ENCODE data around the gene PRSS57.
"Not testable (repeated sequence)": the region's sequence is repeated elsewhere in the genome, so short reads cannot be mapped to it uniquely, and the experiment has no call there.

PRSS57 gene

GRCh38 chr19:674282-675151 is 20.7 kb downstream of the PRSS57 start:
- DNase-seq (ENCODE audit: low spot score), result no peak

DNA sequence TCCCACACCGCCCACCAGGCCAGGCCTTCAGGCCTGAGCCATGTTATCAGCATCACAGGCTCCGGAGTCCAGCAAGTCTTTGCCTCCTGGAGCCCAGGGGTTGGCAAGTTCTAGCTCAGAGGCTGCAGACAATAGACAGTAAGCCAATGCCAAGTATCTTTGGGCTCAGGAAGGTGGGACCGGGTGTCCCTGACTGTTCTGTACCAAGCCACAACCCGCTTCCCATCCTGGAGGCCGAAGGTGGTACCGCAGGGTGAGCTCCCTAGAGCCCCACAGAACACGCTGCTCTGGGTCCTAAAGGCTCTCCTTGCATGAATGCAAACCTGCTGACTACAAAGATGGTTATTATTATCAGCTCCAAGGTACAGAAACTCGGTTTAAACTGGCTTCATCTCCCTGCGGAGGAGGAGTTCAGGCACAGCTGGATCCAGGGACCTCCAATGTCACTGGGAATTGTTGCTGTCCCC is 24.6 kb downstream of the PRSS57 start:
- DNase-seq (ENCODE audit: low spot score), result no peak

GRCh38 chr19:668675-669434 is 26.4 kb downstream of the PRSS57 start:
- DNase-seq (ENCODE audit: low spot score), result not testable (repeated sequence)

GRCh38 chr19:666985-667573 is 28.2 kb downstream of the PRSS57 start:
- not testable (repeated sequence) for DNase-seq (ENCODE audit: low spot score)

- DNase-seq (ENCODE audit: low spot score), result peak; percentile 63
Measured at GRCh38 chr19:664913-665443, 30.3 kb downstream of the PRSS57 start.

DNA sequence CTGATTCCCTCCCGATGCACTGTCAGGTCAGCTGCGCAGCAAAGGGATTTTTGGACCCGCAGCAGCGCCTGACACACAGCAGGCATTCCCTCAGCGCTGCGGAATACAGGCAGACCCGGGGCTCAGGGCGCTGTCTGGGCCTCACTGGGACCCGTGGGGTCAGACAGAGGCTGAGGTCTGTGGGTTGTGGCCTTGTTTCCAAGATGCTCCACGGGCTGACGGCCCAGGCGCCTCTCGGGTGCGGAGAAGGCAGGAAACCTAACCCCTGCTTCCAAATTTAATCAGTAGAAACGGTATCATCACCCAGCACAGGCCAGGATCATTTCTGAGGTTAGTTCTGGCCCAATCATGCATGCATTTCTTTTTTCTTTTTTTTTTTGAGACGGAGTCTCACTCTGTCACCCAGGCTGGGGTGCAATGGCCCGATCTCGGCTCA is 31.6 kb downstream of the PRSS57 start:
- no peak for DNase-seq (ENCODE audit: low spot score)

DNA sequence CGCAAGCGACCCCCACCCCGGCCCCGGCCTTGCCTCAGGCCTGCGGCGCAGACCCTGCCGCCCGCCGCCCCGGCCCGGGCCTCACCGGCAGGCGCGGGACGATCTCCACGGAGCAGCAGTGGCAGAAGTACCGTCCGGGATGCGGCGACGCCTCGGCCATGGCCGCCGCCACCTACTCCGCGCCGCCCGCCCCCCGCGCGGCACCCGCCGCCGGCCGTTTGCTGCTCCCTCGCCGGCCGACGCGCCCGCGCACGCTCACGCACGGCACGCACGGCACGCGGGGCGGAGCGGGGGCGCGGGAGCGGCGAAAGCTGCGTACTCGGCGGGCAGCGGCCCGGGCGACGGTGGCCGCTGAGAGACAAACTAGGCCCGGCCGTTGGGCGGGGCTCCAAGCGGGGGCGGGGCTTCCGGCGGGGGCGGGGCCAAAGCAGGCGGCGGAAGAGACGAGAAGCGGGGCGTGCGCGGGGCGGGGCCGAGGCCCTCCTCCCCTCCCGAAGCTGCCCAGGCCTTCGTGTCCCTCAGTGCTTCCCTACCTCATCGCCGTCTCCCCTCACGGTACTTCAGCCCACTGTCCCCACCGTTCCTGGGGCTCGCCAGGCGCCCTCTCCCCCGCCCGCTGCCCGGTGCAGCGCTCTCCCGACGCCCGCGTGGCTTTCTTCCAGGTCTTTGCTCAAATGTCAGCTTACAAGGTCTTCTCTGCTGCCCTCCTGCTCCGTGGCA is 32.1 kb downstream of the PRSS57 start, which contains the start of gene RNF126:
RNF126 (minus strand) TSS at position 253 of the 720 bp plus-strand sequence; CDS start at position 160, 93 bp downstream.
- peak; percentile 89 for DNase-seq (ENCODE audit: low spot score)

GRCh38 chr19:662207-662961 is 32.9 kb downstream of the PRSS57 start:
- DNase-seq (ENCODE audit: low spot score), result no peak

DNA sequence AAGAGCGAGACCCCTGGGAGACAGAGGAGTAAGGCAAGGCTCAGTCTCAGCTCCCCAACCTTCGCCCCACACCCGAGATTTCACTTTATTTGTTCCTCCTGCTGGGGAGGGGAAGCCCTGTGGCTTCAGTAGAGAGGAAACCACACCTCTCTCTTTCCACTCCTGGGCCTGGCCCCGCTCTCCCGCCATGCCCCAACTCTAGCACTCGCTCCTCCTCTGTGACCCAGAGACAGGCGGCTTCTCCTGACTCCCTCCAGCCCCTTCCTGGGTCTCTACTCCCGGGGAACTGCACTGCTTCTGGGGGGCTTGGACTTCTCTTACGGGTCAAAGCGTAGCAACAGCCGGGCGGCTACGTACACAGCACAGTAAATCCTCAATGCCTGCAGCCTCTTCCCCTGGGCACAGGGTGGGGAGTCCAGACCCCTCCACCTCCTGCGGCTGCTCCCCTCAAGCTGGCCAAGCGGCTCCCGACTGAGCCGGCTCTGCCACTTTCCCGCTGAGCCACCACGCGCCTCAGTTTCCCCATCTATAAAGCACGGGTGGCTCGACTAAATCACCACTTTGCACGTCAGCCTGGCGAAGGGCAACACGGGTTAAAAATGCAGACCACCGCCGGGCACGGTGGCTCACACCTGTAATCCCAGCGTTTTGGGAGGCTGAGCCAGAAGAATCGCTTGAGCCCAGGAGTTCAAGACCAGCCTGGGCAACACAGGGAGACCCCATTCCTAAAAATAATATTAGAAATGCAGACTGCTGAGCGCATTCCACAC is 33.6 kb downstream of the PRSS57 start:
- DNase-seq (ENCODE audit: low spot score), result no peak

DNA sequence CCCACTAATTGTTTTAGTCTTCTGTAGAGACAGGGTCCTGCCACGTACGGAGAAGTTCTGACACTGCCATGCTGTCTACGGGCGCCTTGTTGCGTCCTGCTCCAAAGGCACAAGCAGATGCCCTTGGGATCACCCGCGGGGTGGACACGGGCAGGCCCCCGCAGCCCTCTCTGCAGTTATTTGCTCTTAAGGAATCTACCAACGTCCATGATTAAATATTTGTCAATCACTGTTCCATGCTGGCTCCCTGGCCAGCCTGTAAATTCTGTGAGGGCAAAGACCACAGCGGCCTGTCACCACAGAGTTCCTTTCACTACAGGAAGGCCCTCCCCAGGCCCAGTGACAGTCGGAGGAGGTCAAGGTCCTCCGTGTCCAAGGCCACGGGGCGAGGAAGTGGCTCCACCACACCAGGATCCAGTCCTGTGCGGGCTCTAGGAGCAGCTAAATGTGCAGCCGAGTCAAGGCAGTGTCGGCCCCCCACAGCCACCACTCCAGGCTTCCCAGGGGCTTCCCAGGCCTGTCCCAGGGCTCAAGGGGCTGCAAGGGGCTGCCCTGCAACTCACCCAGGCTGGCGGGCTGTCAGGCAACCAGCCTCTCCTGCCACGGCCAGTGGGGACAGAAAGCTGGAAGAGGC is 34.3 kb downstream of the PRSS57 start:
- no peak for DNase-seq (ENCODE audit: low spot score)

DNA sequence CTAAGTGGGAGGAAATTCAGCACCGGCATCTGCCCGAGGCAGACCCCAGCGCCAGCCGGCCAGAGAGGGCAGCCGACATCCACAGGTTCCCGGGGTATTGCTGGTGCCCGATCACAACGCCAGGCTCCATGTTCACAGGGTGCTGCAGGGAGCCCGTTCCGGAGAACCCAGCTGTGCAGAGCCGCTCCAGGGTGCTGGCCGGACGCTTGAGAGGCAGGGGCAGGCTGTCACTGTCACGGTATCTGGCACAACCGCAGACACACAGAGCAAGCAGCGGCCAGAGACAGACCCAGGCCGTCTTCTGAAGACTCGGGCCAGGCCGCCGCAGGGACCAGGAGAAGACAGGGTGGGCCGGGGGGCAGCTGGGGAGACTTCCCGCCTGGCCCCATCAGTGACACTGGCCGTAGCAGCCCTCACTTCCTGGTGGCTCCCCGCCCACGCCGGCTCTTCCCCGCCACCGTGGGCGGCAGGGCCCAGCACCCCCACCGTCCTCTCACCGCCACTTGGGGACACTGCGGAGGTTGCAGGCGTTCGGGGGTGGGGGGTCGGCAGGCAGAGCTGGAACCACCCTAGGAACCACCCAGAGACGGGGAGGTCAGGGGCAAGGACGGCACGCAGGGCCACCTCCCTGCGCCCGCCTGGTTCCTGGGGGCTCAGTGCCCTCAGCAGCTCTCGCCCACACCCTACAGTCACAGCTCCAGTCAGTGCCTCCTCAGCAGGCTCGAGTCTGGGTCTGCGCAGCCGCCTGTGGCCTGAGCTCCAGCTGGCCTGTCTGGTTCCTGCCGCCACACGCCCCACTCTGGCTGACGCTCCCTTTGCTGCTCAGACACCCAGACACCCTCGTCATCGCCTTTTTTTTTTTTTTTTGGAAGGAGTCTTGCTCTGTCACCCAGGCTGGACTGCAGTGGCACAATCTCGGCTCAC is 36.1 kb downstream of the PRSS57 start:
- no peak for DNase-seq (ENCODE audit: low spot score)

DNA sequence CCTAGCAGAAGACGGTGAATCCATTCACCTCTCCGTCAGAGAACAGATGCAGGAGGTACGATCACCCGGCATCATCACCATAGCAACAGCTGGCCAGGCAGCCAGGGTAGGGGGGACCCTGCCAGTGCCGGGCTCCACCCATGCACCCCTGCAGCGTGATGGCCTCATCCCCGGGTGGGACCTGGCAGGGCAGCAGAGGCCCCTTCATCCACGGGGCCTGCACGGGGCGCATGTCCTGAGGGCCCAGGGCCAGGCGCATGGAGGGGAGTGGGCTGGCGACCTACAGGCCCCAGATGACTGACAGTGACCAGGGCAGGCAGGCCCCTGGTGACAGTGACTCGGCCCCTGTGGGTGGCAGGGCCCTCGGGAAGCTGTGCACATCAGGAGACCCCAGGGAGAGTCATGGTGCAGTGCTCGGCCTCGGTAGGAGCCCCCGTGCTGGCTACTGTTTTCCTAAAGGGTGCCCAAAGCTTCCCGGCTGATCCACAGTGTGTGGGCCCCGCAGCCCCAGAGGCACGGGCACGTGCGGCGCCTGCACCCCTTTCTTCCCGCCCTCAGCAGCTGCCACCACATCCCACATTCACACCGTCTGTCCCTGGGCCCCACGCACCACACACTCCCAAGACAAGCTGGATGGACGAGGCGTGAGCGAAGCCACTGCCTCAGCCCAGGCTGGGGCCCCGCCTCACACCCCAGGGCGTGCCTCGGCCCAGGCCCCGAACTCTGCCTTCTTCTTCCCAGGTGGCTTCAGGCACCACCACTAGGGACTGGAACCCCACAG is 37.0 kb downstream of the PRSS57 start:
- no peak for DNase-seq (ENCODE audit: low spot score)

DNA sequence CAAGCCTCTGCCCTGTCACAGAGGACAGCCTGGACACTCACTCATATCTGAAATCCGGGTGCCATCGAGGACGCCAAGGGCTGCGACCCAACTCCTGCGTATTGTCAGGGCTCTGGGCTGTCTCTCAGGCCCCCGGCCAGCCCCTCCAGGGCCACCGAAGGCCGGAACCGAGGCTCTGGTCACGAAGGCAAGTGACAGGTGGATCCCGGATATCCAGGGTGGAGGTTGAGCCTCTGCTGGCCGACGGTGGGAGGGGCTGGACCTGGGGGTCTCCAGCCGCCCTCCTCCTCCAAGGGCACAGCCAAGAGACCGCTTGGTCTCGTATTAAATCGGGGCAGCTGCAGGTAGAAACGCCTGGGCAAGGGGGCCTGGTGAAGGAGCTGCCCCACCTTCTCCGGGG is 37.6 kb downstream of the PRSS57 start:
- DNase-seq (ENCODE audit: low spot score), result no peak

DNA sequence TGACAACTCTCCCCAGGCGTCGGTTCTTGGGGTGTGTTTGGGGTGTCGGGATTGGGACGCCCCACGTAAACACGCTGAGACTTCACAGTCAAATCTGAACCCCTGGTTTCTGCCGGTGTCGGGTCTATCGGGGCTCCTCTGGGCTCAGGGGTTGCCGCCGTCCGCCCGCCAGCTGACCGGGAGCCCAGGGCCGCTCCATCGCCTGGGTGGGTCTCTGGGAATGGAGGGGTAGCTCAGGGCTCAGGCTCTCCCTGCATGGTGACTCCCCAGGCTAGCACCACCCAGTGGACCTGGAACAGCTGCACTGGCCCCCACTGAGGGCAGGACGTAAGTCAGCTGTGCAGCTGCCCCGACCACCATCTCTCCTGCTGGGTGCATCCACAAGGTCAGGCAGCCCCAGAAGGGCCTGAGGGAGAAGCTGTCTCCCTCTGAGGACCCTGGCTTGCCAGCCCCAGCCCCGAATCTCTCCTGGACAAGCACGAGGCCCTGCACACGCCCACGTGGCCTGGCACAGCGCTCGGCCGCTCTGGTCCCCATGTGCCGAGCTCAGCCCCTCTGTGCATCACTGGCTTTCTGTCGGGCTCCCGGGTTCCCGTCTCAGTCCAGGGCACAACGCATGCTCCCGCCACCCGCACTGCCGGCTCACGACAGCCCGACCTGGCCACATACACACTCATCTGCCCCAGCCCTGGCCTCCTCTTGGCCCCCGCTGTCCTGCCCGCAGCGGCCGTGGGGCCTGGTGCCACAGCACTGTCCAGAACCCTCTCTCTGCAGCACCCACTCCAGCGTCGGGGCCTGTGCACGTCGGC is 38.3 kb downstream of the PRSS57 start:
- DNase-seq (ENCODE audit: low spot score), result no peak

DNA sequence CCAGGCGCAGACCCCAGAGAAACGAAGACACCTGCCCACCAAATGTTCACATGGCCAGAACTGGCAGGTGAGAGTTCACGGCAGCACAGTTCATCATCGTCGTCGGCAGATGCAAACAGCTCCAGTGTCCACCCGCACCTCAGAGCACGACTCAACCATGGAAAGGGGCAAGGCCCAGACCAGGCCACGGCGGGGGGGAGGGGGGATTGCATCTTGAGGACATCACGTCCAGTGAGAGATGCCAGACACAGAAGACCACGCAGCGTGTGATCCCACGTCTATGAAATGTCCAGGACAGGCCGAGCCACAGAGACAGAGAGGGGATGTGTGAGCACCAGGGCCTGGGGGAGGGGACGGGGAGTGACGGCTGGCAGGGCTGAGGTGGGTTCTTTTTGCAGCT is 39.6 kb downstream of the PRSS57 start:
- DNase-seq (ENCODE audit: low spot score), result no peak

DNA sequence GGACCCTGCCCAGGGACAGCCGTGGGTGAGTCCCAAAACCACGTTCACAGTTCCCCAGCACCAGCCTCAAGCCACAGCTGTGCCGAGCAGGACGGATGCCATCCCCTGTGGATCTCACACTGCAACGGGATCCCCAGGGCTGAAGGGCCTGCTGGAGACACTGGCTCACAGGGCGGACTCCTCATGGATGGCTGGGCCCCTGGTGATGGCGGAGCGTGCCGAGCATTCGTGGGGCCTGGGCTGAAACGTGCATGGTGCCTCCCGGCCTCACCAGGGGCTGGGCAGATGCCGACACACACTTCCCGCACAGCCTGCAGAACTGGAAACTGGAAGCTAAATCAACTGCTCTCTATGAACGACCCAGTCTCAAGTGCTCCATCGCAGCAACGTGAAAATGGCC is 41.8 kb downstream of the PRSS57 start:
- no peak for DNase-seq (ENCODE audit: low spot score)
